HG02763 (cell line): ENCODE results near the gene NANP.
"Not testable (repeated sequence)": the region's sequence is repeated elsewhere in the genome, so short reads cannot be mapped to it uniquely, and the experiment has no call there.

Source experiments
- ATAC-seq: cut with Tn5 transposase; IDR thresholded peaks from one replicate; pipeline ENCODE4 v1.9.1; 2021; ENCODE audit warnings: mild to moderate bottlenecking, moderate library complexity; ENCODE audit not compliant: unreplicated experiment

NANP gene

DNA sequence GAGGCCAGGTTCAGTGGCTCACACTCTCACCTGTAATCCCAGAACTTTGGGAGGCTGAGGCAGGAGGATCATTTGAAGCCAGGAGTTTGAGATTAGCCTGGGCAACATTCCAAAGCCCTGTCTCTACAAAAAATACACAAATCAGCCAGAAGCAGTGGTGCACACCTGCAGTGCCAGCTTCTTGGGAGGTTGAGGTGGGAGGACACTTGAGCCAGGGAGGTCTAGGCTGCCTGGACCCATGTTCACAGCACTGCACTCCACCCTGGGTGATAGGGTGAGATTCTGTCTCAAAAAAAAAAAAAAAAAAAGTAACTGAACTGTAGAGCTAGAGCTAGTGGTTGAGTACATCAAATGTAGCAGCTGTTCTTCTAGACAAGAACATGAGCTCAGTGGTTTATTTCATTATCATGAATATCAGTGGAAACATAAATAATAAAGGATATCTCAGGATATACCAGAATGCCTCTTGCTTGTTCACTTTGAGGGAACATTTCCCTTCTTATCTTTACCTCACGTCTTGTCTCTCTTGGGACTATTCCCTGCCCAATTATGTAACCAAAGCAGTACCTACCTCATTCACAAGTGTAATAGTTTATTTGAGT is 17.6 kb downstream of the NANP start:
- ATAC-seq: no peak

GRCh38 chr20:25605148-25605547 is 18.7 kb downstream of the NANP start:
- no peak for ATAC-seq

GRCh38 chr20:25604611-25605010 is 19.2 kb downstream of the NANP start:
- no peak for ATAC-seq

- not testable (repeated sequence) for ATAC-seq
Observed at GRCh38 chr20:25602914-25603309, 20.9 kb downstream of the NANP start.

GRCh38 chr20:25602191-25602913 is 21.5 kb downstream of the NANP start:
- ATAC-seq: not testable (repeated sequence)

DNA sequence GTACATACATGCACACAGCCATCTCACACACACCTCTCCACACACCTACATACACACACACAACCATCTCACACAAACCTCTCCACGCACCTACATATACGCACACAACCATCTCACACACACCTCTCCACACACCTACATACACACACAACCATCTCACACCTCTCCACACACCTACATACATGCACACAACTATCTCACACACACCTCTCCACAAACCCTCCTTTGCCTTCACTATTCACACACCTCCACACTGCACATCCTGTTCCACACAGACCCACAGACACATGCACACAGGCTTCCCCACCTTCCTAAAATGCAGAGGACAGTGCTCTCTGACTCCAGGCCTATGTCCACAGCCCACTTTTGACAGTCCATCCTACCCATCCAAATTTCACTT is 22.2 kb downstream of the NANP start:
- ATAC-seq: no peak

DNA sequence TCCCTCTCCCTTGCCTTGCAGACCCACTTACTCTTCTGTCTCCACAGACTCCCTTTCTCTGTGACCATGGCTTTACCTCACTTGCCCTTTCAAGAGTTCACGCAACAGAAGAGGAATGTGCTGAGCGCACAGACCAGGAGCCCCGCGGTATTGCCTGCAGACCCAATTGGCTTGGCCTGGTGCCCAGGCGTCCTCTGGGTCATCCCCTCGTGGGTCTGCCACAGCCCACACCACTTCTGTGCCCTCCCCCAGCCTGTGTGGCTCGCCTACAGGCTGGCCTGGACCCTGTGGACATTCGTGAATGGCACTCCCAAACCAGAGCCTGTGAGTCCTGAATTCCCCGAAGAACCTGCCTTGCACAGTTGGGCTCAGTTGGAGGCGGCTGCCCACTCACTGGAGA is 23.2 kb downstream of the NANP start:
- no peak for ATAC-seq

DNA sequence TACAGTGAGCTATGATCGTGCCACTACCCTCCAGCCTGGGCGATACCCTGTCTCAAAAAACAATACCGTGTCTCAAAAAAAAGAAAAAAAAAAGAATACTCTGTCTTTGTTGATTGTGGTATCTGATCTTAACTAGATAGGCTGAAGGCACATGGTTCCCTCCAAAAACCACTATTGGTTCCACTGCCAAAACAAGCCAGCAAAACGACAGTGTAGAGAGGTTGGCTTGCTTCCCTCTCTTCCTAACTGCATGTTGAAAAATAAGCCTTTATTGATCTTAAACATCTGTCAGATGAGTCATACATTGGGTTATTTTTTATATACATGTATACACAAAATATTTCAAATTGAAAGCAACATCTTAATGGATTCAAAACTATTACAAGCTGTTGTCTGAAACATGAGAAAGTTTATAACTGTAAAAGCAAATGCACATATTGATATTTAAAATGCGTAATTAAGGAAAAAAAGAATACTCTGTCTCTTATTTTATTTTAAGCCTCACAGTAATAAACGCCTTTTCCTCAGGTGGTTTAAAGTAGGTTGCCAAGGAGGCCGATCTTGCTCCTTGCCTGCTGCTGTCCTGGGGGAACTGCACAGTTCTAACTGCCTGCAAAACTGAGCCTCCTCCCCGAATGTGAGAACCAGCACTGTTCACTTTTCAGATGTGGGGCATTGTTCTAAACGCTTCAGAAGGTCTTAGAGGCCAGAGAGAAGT is 31.5 kb downstream of the NANP start:
- no peak for ATAC-seq

- ATAC-seq: not testable (repeated sequence)
Observed at GRCh38 chr20:25590778-25591177, 33.0 kb downstream of the NANP start.

DNA sequence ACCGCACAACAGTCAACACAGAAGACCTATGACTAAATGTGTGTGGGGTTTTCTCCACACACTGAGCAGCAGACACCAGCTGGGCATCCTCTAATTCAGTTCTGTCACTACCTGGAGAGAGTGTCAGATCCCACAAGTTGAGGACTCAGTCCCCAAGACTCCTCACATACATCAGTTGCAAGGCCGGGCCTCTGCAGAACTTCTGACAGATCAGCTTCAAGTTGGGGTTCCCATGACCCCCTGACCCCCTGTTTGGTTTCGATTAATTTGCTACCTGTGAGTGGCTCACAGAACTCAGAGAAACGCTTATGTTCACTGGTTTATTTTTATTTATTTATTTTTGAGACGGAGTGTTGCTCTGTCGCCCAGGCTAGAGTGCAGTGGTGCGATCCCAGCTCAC is 35.3 kb downstream of the NANP start:
- no peak for ATAC-seq

- no peak for ATAC-seq
Observed at GRCh38 chr20:25587536-25587935, 36.3 kb downstream of the NANP start.

GRCh38 chr20:25586877-25587276 is 36.9 kb downstream of the NANP start:
- no peak for ATAC-seq

GRCh38 chr20:25584905-25585704 is 38.7 kb downstream of the NANP start, which contains the start of gene NINL:
Gene NINL, minus strand, starts transcription at chr20:25585531. Its CDS starts 58,944 bp downstream, at chr20:25526587.
- peak; percentile 56 for ATAC-seq

- not testable (repeated sequence) for ATAC-seq
Observed at GRCh38 chr20:25583607-25584006, 40.2 kb downstream of the NANP start.

- no peak for ATAC-seq
Observed at GRCh38 chr20:25580711-25581110, 43.1 kb downstream of the NANP start.

- ATAC-seq: no peak
Observed at GRCh38 chr20:25579081-25579770, 44.6 kb downstream of the NANP start.

DNA sequence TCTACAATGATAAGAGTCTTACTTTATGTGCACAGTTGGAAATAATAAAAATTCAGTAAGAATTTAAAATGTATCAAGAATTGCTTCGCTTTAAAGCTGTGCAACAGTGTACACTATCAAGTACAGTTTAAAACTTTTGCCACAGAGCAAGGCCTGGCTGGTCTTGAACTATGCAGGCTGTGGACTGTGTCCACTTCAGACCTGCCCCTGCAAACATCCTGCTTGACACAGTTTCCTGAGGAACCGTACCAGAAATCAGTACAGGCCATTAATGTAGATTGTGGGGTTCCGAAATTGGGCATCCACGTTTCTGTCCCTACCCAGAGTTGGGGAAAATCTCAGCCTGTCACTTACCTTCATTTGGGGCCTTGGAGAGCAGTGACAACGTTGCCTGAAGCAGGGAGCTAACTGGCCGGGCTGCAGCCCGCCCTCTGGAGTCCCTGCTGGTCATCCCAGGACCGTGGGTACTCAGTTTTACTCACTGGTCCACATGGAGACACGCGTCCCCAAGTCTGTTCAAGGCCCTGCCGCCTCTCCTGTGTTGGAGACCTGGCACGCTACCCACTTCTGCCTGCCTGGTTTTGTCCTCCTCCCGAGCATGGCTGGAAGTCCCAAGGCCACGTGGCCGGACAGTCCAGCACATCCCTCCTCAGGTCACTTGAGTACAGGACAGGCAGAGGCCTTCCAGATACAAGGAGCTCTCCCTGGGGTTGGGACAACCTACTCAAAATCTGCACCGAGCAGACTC is 46.9 kb downstream of the NANP start:
- ATAC-seq: no peak

- no peak for ATAC-seq
Observed at GRCh38 chr20:25574411-25574810, 49.4 kb downstream of the NANP start.

DNA sequence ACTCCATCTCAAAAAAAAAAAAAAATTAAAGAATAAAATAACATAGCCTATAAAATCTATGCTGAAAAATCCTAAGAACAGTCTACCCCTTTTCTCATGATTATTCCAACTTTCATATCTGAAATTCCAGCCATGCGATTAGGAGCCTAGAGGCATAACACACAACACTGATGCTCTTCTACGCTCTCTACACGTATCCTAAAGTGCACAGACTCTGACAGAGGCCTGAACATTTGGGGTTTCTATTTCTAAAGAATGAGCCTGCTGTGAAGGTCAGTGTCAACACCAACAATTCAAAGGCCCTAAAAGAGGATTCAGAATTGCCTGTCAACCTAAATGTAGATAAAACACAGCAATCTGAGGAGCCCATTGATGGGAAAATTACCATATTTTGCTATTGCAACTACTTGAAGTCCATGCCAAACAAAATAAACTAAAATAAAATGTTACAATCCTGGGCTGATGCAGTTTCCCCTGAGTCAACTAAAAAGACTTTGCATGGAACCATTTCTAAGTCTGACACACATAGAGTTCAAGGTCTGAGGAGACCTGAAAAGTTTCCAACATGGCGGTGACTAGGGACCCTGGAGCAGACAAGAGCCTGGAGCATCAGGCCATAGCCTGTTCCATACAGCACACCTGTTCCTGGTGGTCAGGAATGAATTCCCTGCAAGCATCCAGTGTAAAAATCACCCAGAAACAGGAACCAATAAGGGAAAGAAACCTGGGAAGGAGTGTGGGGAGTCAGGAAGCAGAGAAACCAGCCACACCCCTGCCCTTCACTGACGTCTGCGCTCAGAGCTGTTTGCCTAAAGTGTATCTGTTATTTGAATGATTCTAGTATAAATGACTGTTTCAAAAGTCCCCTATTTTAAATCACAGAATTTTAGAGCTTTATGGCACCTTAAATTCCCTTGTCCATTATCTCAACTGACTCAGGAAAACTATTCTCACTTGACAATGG is 50.2 kb downstream of the NANP start:
- ATAC-seq: no peak
